ENCODE measurements around the gene ZNF436.

DNA sequence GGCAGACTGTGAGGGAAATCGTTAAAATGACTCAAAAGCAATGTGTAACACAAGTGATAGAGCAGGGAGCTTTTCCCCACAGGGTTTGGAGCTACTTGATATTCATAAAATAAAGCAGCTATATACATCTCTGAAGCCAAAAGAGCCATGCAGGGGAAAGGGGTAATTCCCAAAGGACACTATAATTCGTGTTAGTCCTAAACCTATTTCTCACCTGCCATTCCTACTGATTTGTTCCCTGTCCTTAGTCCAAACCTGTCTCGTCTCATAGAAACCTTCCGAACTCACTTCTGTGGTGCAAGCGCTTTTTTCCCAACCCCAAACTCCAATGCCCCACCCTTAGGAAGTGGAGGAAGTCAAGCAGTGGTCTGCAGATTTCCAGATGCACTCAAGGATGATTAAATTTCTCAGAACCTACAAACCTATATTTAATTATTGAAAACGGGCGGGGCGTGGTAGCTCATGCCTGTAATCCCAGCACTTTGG, 24.6 kb downstream of the ZNF436 start:
- TF ChIP-seq, protein P1, sequence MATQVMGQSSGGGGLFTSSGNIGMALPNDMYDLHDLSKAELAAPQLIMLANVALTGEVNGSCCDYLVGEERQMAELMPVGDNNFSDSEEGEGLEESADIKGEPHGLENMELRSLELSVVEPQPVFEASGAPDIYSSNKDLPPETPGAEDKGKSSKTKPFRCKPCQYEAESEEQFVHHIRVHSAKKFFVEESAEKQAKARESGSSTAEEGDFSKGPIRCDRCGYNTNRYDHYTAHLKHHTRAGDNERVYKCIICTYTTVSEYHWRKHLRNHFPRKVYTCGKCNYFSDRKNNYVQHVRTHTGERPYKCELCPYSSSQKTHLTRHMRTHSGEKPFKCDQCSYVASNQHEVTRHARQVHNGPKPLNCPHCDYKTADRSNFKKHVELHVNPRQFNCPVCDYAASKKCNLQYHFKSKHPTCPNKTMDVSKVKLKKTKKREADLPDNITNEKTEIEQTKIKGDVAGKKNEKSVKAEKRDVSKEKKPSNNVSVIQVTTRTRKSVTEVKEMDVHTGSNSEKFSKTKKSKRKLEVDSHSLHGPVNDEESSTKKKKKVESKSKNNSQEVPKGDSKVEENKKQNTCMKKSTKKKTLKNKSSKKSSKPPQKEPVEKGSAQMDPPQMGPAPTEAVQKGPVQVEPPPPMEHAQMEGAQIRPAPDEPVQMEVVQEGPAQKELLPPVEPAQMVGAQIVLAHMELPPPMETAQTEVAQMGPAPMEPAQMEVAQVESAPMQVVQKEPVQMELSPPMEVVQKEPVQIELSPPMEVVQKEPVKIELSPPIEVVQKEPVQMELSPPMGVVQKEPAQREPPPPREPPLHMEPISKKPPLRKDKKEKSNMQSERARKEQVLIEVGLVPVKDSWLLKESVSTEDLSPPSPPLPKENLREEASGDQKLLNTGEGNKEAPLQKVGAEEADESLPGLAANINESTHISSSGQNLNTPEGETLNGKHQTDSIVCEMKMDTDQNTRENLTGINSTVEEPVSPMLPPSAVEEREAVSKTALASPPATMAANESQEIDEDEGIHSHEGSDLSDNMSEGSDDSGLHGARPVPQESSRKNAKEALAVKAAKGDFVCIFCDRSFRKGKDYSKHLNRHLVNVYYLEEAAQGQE (IDR thresholded peaks at IDR 0.05; ENCODE audit: insufficient read depth in 1 of 2, low read depth in 2 of 2, low read length in 2 of 2), result no peak
- TF ChIP-seq POLR2AphosphoS5 (IDR thresholded peaks at IDR 0.05; ENCODE audit: low read depth, low read length), result no peak
- no peak for TF ChIP-seq TAF1 (IDR thresholded peaks at IDR 0.05; ENCODE audit: borderline replicate concordance, insufficient read depth, low read length)
- TF ChIP-seq SIN3A (IDR thresholded peaks at IDR 0.05; ENCODE audit: borderline replicate concordance, insufficient read depth, low read length), result no peak
- no peak for TF ChIP-seq FOXP2 (optimal IDR thresholded peaks at IDR 0.05; ENCODE audit: borderline replicate concordance, extremely low read depth, extremely low read length, insufficient read depth)
